ENCODE data around the gene HOXA4.

HOXA4 gene

GRCh38 chr7:27124902-27125689 is 5.5 kb downstream of the HOXA4 start:
- peaks cover 4% of the 10 kb centered on the region for H3K27me3 ChIP-seq (ENCODE audit: insufficient read depth, poor library complexity, severe bottlenecking)
- no peak for DNase-seq (ENCODE audit: low read depth in 1 of 2, low spot score in 1 of 2)
- no peak overlapping the region for H3K4me3 ChIP-seq (replicated peaks; ENCODE audit: insufficient read depth, low read length)
- H3K27ac ChIP-seq (replicated peaks) = no peak overlapping the region
- TF ChIP-seq POLR2AphosphoS5 (IDR thresholded peaks at IDR 0.05; ENCODE audit: low read depth) (no peak), REST (IDR thresholded peaks at IDR 0.05; ENCODE audit: insufficient replicate concordance, low read depth) (no peak), CTCF (IDR thresholded peaks at IDR 0.05; ENCODE audit: insufficient read depth, low read length) (no peak), GABPA (IDR thresholded peaks at IDR 0.05; ENCODE audit: low read depth) (no peak), SPI1 (IDR thresholded peaks at IDR 0.05; ENCODE audit: borderline replicate concordance, low read depth) (no peak)

- peaks cover 4% of the 10 kb centered on the region for H3K27me3 ChIP-seq (ENCODE audit: insufficient read depth, poor library complexity, severe bottlenecking)
- DNase-seq (ENCODE audit: low read depth in 1 of 2, low spot score in 1 of 2) = no peak
- H3K4me3 ChIP-seq (replicated peaks; ENCODE audit: insufficient read depth, low read length) = no peak overlapping the region
- TF ChIP-seq CTCF (IDR thresholded peaks at IDR 0.05; ENCODE audit: insufficient read depth, low read length) (no peak), GABPA (IDR thresholded peaks at IDR 0.05; ENCODE audit: low read depth) (no peak)
- H3K27ac ChIP-seq (replicated peaks) = no peak overlapping the region
Observed at GRCh38 chr7:27124096-27124901, 6.3 kb downstream of the HOXA4 start.

- H3K27me3 ChIP-seq (ENCODE audit: insufficient read depth, poor library complexity, severe bottlenecking) = peaks cover 4% of the 10 kb centered on the region
- H3K4me3 ChIP-seq (replicated peaks; ENCODE audit: insufficient read depth, low read length) = no peak overlapping the region
- DNase-seq (ENCODE audit: low read depth in 1 of 2, low spot score in 1 of 2) = no peak
- no peak for TF ChIP-seq POLR2AphosphoS5 (IDR thresholded peaks at IDR 0.05; ENCODE audit: low read depth)
- no peak for TF ChIP-seq REST (IDR thresholded peaks at IDR 0.05; ENCODE audit: insufficient replicate concordance, low read depth)
- H3K27ac ChIP-seq (replicated peaks) = no peak overlapping the region
Observed at GRCh38 chr7:27123477-27124053, 7.0 kb downstream of the HOXA4 start.

- TF ChIP-seq GABPA (IDR thresholded peaks at IDR 0.05; ENCODE audit: low read depth) (no peak), POLR2AphosphoS5 (IDR thresholded peaks at IDR 0.05; ENCODE audit: low read depth) (no peak), REST (IDR thresholded peaks at IDR 0.05; ENCODE audit: insufficient replicate concordance, low read depth) (no peak), CTCF (IDR thresholded peaks at IDR 0.05; ENCODE audit: insufficient read depth, low read length) (no peak), SPI1 (IDR thresholded peaks at IDR 0.05; ENCODE audit: borderline replicate concordance, low read depth) (no peak)
- Histone ChIP-seq H3K4me3 (replicated peaks; ENCODE audit: insufficient read depth, low read length) (no peak overlapping the region), H3K27me3 (ENCODE audit: insufficient read depth, poor library complexity, severe bottlenecking) (peaks cover 4% of the 10 kb centered on the region), H3K27ac (replicated peaks) (no peak overlapping the region)
- DNase-seq (ENCODE audit: low read depth in 1 of 2, low spot score in 1 of 2) = no peak
Observed at GRCh38 chr7:27123007-27123476, 7.5 kb downstream of the HOXA4 start.

Data from HL-60 (cell line).